B cell (primary cell): ENCODE results near the gene ADRA2C. TPM values are rescaled to one million over a fixed set of nuclear protein-coding genes. Genes with fewer than 3 reads are reported as not detected.

Source experiments
- ATAC-seq: fragments of 200-7000 bp; cut with Tn5 transposase; one replicate; pipeline ENCODE4 v1.10.0; 2021; ENCODE audit warnings: low read depth, mild to moderate bottlenecking, moderate number of reproducible peaks, moderate library complexity
- CTCF ChIA-PET: fragments of 350-600 bp; sonication (Branson Sonifier 250); formaldehyde crosslinking; loops from one replicate; lab custom pipeline; 2021; ENCODE audit warnings: antibody characterized with exemption, inconsistent platforms; lab: Charles Lee
- POLR2A ChIA-PET: fragments of 350-600 bp; sonication (Branson Sonifier 250); formaldehyde crosslinking; loops from one replicate; lab custom pipeline; 2021; ENCODE audit warnings: antibody characterized with exemption; lab: Charles Lee
- DNase-seq: peaks from one replicate; pipeline ENCODE4 v3.0.0; 2013
- H2AFZ ChIP-seq: 2 replicates; pipeline ENCODE4 v1.6.1; 2012; ENCODE audit warnings: mild to moderate bottlenecking, low read depth, low read length; ENCODE audit not compliant: insufficient read depth, poor library complexity, severe bottlenecking
- H3K27ac ChIP-seq, 2 donors: 1 replicate in 1 of 2; 2 replicates in 1 of 2; pipeline ENCODE4 v1.5.1; 2012 to 2013; ENCODE audit warnings: low read length in 2 of 2, mild to moderate bottlenecking in 2 of 2, moderate library complexity in 1 of 2
- H3K27me3 ChIP-seq, 4 experiments: fragments of 200-600 bp in 1 of 4; sonication (generic) in 1 of 4; replicated peaks in 1 of 4; 1 replicate in 2 of 4; 2 replicates in 2 of 4; pipeline versions ENCODE4 v1.6.1 to v1.7.0; 2013 to 2016; ENCODE audit warnings: low read length in 3 of 4, mild to moderate bottlenecking in 2 of 4, mixed read lengths in 1 of 4, moderate library complexity in 1 of 4; ENCODE audit not compliant: insufficient read depth in 4 of 4, control insufficient read depth in 3 of 4; ENCODE audit errors: control extremely low read depth in 1 of 4
- H3K36me3 ChIP-seq, 2 experiments: replicated peaks in 1 of 2; 1 replicate in 1 of 2; 2 replicates in 1 of 2; pipeline versions ENCODE4 v1.6.1 to v1.7.1; 2013; ENCODE audit warnings: low read length in 1 of 2; ENCODE audit not compliant: insufficient read depth in 2 of 2, control insufficient read depth in 1 of 2; ENCODE audit errors: control extremely low read depth in 1 of 2, extremely low read depth in 1 of 2
- H3K4me1 ChIP-seq, 2 donors: fragments of 200-600 bp in 1 of 2; sonication (generic) in 1 of 2; 1 replicate in 1 of 2; 2 replicates in 1 of 2; pipeline versions ENCODE4 v1.5.1 to v1.6.1; 2013 to 2017; ENCODE audit warnings: low read length in 2 of 2; ENCODE audit not compliant: control insufficient read depth in 2 of 2, insufficient read depth in 2 of 2
- H3K4me2 ChIP-seq: replicated peaks from 2 replicates; pipeline ENCODE3; 2012; ENCODE audit warnings: mild to moderate bottlenecking, low read depth, low read length; ENCODE audit not compliant: poor library complexity, severe bottlenecking
- H3K4me3 ChIP-seq, 5 experiments: fragments of 200-600 bp in 1 of 5; sonication (generic) in 1 of 5; 1 replicate in 3 of 5; 2 replicates in 2 of 5; pipeline versions ENCODE4 v1.5.1 to v1.7.0; 2011 to 2016; ENCODE audit warnings: low read length in 4 of 5, mild to moderate bottlenecking in 4 of 5, low read depth in 2 of 5, control low read depth in 1 of 5, moderate library complexity in 1 of 5; ENCODE audit not compliant: insufficient read depth in 1 of 5; ENCODE audit errors: control extremely low read depth in 1 of 5, extremely low read depth in 1 of 5
- H3K79me2 ChIP-seq: fragments of 200-600 bp; sonication (generic); one replicate; pipeline ENCODE4 v1.6.0; 2016; ENCODE audit warnings: low read length; ENCODE audit not compliant: control insufficient read depth, insufficient read depth
- H3K9ac ChIP-seq: fragments of 200-600 bp; sonication (generic); 2 replicates; pipeline ENCODE4 v1.6.1; 2017; ENCODE audit warnings: mild to moderate bottlenecking, low read length, moderate library complexity
- H3K9me3 ChIP-seq, 3 donors: one replicate each; pipeline versions ENCODE4 v1.6.1 to v1.7.1; 2013; ENCODE audit warnings: low read length in 2 of 3; ENCODE audit not compliant: control insufficient read depth in 2 of 3, insufficient read depth in 1 of 3; ENCODE audit errors: control extremely low read depth in 1 of 3
- H4K20me1 ChIP-seq: 2 replicates; pipeline ENCODE4 v1.6.0; 2012; ENCODE audit warnings: mild to moderate bottlenecking, low read length; ENCODE audit not compliant: insufficient read depth, control insufficient read depth, poor library complexity, severe bottlenecking
- H3K27ac Mint-ChIP-seq: one replicate; pipeline ENCODE4 v1.8.0; 2021; ENCODE audit warnings: mixed read lengths
- H3K27me3 Mint-ChIP-seq: one replicate; pipeline ENCODE4 v1.8.0; 2021; ENCODE audit warnings: mixed read lengths
- H3K4me1 Mint-ChIP-seq: one replicate; pipeline ENCODE4 v1.8.0; 2021; ENCODE audit warnings: mixed read lengths
- H3K4me3 Mint-ChIP-seq: one replicate; pipeline ENCODE4 v1.8.0; 2021; ENCODE audit warnings: mixed read lengths
- H3K9me3 Mint-ChIP-seq: one replicate; pipeline ENCODE4 v1.8.0; 2022; ENCODE audit warnings: mixed read lengths; ENCODE audit not compliant: insufficient read depth
- CTCF ChIP-seq: fragments of 200-600 bp; IDR thresholded peaks from one replicate; pipeline ENCODE4 v1.8.0; 2022; ENCODE audit warnings: antibody characterized with exemption, mild to moderate bottlenecking
- EZH2 ChIP-seq: IDR thresholded peaks from 2 replicates; pipeline ENCODE4 v1.6.1; 2012; ENCODE audit warnings: borderline replicate concordance, low read depth, mild to moderate bottlenecking, moderate library complexity, low read length; ENCODE audit not compliant: insufficient read depth, poor library complexity, severe bottlenecking
- WGBS: methylation state at CpG from one replicate; pipeline ENCODE4 v1.1.5; 2013; ENCODE audit warnings: missing lambda C conversion rate; ENCODE audit not compliant: insufficient coverage; 5-methylcytosine and 5-hydroxymethylcytosine counted together
- intact Hi-C: fragments of 100-400 bp; cut with micrococcal nuclease; formaldehyde crosslinking; loops from one replicate; pipeline ENCODE4 v1.10.0; 2022
- polyA plus RNA-seq: library from polyadenylated mRNA; depleted of rRNA; stranded (reverse); fragments of >200 nt; gene quantifications from 2 replicates; pipeline ENCODE4 v1.2.3, GENCODE V29; 2012
- total RNA-seq, 2 donors: library from RNA; stranded (reverse); fragments of 120-200 nt in 1 of 2; gene quantifications; 1 replicate in 1 of 2; 2 replicates in 1 of 2; pipeline versions ENCODE4 v1.2.3 to v1.2.4, GENCODE V29; 2013 to 2022

ADRA2C gene
- total and polyA plus RNA-seq, 2 donors (not counting 1 experiment from before 2014, with no cell fraction given): not detected

- H3K9ac ChIP-seq: no peak overlapping the region
- no peaks in the 10 kb centered on the region for H4K20me1 ChIP-seq
- Mint-ChIP-seq H3K4me3 (no peak overlapping the region), H3K27ac (no peak overlapping the region), H3K4me1 (peaks cover 2% of the 10 kb centered on the region), H3K9me3 (no peaks in the 10 kb centered on the region), H3K27me3 (peaks cover 7% of the 10 kb centered on the region)
- H3K4me1 ChIP-seq: peaks cover 0 to 5% of the 10 kb centered on the region in 2 donors
- no peak overlapping the region for H3K4me3 ChIP-seq
- no peak overlapping the region for H3K4me2 ChIP-seq
- ATAC-seq (no peak), DNase-seq (no peak)
- ChIA-PET POLR2A (no interaction called here), CTCF (no interaction called here)
- 81% methylated on average over 3 of the region's 5 CpGs for WGBS
- H3K27ac ChIP-seq: no peak overlapping the region
- H2AFZ ChIP-seq: no peak overlapping the region
- H3K9me3 ChIP-seq: peaks cover 0 to 26% (median 0%) of the 10 kb centered on the region in 3 donors
- no peak for TF ChIP-seq CTCF
- TF ChIP-seq EZH2: no peak
- intact Hi-C loops: no loop called here
- H3K27me3 ChIP-seq: peaks cover 0 to 18% (median 10%) of the 10 kb centered on the region in 4 experiments
- H3K36me3 ChIP-seq: no peaks in the 10 kb centered on the region
- no peaks in the 10 kb centered on the region for H3K79me2 ChIP-seq
Measured at GRCh38 chr4:3760841-3761240, 5.3 kb upstream of the ADRA2C start.

- Mint-ChIP-seq H3K27ac (no peak overlapping the region), H3K4me1 (peaks cover 4% of the 10 kb centered on the region), H3K4me3 (no peak overlapping the region), H3K27me3 (peaks cover 12% of the 10 kb centered on the region), H3K9me3 (no peaks in the 10 kb centered on the region)
- no peaks in the 10 kb centered on the region for H3K36me3 ChIP-seq
- TF ChIP-seq EZH2 (no peak), CTCF (no peak)
- H2AFZ ChIP-seq: no peak overlapping the region
- intact Hi-C loops: no loop called here
- ChIA-PET CTCF (no interaction called here), POLR2A (no interaction called here)
- peaks cover 0 to 22% (median 0%) of the 10 kb centered on the region in 3 donors for H3K9me3 ChIP-seq
- WGBS: 82% methylated on average over 8 of the region's 8 CpGs
- DNase-seq (no peak), ATAC-seq (no peak)
- no peak overlapping the region for H3K4me3 ChIP-seq
- H3K27ac ChIP-seq: no peak overlapping the region
- H3K4me1 ChIP-seq: peaks cover 0 to 5% of the 10 kb centered on the region in 2 donors
- no peaks in the 10 kb centered on the region for H3K79me2 ChIP-seq
- peaks cover 0 to 20% (median 11%) of the 10 kb centered on the region in 4 experiments for H3K27me3 ChIP-seq
- H4K20me1 ChIP-seq: no peaks in the 10 kb centered on the region
- H3K4me2 ChIP-seq: no peak overlapping the region
- no peak overlapping the region for H3K9ac ChIP-seq
Measured at GRCh38 chr4:3762264-3762663, 3.9 kb upstream of the ADRA2C start.
